GM18907 (cell line): ENCODE results near the gene EGFL8.
"Not testable (repeated sequence)": the region's sequence is repeated elsewhere in the genome, so short reads cannot be mapped to it uniquely, and the experiment has no call there.

ENCODE experiments used
- ATAC-seq: cut with Tn5 transposase; IDR thresholded peaks from one replicate; pipeline ENCODE4 v1.9.1; 2021; ENCODE audit warnings: mild to moderate bottlenecking, moderate library complexity; ENCODE audit not compliant: unreplicated experiment

The EGFL8 gene

DNA sequence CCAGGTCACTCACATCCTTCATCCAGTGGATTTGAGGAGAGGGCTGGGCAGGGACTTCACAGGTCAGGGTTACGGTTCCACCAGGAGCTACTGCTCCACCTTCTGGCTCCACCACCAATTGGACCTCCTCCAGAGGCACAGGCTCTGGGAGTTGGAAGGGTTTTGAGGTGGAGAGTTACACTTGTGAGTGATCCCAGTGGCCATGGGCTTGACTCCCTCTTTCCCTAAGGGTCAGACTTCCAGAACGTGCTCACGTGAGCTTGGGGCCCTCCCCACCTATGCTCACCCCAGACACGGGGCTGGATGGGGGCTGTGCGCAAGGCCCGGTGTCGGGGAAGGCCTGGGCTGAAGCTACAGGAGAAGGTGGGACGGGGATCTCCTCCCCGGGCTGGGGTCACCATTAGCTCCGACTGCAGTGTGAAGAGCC lies 18.2 kb downstream of the EGFL8 start:
- no peak for ATAC-seq

DNA sequence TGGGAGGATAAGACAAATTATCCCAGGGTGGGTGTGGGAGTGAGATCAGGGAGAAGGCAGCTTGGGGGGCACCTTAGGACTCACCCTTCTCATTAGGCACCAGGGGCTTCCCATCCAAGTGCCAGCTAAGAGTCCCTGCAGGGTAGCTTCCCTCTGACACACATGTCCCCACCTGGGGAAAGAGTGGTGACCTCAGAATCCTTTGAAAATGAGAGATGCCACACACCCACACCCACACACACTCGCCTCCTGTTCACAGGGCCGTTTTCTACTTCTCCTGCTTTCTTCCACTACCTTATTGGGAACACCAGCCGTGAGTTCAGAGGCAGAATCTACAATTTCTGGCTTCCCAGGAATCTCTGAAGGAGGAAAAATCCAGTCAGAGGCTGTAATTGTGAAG lies 18.6 kb downstream of the EGFL8 start:
- no peak for ATAC-seq

DNA sequence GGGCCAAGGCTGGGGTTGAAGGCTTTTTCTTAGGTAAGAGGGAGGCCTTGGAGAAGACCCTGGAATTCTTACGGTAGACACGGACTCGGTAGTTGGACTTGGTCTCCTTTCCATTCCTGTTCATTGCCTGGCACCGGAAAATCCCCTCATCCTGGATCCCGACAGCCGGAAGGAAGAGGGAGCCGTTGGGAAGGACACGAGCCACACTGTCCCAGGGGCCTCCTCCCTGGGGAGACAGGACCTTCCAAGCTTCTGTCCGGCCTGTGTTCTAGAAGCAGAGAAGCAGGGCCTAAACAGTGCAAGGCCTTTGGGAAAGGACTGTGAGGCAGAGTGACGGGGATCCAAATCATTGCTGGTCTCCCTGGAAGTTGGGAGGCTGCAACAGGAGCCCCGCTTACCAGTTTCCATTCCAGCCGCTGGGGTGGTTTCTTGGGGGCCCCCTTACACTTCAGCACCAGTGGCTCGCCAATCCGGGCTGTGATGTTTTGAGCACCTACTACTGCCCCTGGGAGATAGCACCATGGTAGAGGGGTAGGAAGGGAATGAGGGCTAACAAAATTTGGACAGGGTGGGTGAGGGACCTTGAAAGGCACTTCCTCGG lies 19.2 kb downstream of the EGFL8 start:
- no peak for ATAC-seq

DNA sequence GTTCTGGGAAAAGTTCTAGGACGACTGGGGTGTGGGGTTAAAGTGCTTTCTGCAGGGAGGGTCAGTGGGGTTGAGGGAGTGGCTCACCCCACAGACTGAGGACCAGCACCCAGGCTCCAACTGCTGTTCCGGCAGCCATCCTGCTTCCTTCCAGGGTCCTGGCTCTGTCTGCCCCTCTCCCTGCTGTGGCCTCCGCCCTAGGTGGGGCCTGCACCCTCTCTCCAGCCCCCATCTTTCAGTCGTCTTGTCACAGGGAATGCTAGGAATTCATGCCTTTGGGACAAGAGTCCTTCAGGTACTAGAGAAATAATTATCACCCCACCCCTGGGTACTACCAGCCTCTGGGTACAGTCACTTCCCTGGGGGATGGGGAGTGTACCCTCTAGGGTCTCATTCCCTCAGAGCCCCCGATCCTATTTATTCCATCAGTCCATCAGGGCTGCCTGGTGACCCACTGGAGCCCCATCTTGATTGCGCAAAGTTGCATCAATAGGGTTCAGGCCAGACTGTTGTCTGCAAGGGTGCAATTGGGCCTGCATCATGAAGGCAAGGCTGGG lies 19.8 kb downstream of the EGFL8 start, which contains the start of gene AGER:
TSS of gene AGER (minus strand) at position 170 of the 557 bp plus-strand sequence. CDS start at position 139, 31 bp downstream.
- ATAC-seq: no peak

DNA sequence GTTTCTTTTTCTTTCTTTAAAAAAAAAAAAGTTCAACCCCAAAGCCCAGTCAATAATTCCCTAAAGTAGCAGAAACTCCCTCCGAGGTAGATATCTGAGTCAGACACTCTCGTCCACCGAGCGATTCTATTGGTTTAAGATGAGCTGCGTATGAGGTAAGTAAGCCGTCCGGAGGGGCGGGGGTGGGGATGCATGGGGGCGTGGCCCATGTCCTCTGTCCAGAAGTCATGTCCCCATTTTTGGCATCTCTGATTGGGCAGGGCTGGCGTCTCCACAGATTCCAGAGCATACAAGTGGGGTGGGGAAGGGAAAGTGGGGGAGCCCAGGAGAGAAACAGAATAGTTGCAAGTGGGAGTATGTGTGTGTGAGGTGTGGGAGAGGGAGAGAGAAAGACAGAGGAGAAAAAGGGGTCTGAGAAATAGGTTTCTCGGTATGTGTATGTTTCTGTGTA lies 21.3 kb downstream of the EGFL8 start:
- not testable (repeated sequence) for ATAC-seq

DNA sequence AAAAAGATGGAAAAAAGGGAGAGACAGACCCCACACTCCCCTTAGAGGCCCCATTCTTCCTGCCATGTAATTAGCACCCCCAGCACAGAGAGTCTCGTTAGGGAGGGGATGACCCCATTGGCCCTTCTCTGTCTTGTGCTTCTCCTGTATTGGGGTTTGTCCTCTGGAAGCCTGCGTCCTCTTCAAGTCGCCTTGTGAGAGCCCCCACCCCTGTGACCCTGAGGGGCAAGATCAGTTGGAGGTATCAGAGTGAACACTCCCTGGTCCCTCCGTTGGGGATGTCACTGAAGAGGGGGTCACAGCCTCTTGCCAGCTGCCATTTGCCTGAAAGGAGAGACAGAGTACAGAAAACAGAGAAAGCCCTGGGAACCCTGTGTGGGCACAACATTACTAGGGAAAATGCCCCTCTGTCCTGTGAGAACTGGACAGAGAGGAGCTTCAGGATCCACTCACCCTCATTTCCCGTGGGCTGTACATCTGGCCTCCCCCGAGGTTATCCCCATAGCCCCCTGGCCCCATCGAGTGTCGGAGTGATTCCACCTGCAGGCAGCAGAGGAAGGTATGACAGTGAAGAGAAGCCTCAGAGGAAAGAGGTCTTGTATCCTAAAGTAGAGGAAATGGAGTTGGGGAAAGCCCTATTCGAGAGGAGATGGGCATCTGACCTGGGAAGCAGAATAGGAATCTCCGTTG lies 21.9 kb downstream of the EGFL8 start:
- not testable (repeated sequence) for ATAC-seq

DNA sequence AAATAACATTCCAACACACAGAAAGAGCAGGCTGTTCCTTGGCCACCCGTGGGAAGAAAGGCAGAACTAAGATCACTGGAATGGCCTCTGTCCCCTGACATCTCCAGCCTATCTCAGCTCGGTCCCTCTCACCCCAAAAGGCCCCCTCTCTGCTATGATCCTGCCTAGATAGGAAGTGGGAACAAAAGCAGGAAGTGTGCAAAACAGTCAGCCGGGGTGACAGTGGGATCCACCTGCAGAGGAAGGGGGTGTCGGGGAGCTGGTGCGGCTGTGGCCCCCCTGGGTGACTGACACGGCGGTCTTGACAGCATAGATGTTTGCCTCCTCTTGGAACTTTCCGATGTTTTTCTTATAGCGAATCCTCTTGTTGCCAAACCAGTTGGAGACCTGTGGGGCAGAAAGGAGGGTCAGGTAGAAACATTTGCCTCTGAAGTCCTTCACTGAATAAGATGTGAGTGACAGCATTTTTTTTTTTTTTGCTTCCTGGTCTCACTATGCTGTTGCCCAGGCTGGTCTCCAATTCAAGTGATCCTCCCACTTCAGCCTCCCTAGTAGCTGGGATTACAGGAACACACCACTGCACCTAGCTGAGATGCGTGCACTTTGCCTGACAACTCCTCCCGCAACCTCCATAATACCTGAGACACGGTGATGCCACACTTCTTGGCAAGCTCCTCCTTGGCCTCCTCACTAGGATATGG lies 22.8 kb downstream of the EGFL8 start:
- no peak for ATAC-seq

DNA sequence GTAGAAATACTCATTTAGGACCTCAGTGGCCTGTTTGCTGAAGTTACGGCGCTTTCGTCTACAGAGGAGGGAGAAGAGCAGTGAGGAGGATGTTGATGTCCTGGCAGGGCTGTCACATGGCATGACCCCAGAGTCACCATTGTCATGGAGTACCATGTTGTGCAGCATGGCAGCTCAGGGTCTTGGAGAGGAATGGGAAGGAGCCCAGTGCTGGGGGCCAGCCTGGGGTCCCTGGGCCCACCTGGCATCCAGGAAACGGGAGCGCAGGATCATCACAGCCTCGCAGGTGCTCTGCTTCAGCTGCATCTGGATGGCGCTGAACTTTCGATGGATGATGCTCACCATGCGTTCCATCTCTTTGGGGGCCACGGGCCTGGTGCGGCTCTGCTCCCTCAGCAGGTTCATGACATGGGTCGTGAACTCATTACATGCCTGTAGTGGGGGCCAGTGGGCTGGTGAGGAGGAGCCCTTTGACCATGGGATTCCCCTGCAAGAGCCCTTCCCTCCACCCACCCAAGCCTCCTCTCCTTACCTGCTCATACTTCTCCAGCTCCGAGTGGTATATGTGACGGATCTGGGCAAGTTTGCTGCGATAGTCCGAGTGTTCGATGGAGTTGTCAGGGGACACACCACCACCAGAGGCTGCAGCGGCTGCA lies 23.5 kb downstream of the EGFL8 start:
- not testable (repeated sequence) for ATAC-seq

DNA sequence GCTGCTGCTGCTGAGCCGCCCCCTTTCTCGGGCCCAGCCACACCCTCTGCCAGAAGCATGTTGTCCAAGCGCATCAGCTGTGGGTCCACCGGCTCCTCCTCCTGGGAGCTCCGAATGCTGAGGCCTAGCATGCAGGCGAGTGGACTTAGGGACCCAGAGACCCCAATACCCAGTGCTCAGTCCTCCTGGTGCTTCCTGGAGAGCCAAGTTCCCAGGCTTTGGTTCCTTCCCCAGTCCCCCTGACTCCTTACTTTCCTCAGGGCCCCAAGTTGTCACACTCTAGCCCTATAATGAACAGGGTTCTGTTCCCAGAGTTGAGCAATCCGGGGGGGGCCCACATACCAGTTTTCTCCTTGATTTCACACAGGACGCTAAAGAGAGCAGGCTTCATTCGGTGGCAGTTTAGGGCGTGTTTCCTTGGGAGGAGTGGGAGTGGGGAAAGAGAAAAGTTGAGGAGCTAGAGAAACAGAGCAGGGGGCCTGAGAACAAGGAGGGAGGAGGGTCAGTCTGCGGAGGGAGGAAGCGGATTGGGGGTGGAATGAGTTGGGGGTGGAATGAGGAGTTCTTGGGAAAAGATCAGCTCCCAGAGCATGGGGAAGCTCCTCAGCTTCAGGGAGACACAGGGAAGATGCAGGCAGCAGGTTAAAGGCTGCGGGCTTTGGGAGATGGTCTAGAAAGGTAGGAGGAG lies 24.1 kb downstream of the EGFL8 start:
- no peak for ATAC-seq

DNA sequence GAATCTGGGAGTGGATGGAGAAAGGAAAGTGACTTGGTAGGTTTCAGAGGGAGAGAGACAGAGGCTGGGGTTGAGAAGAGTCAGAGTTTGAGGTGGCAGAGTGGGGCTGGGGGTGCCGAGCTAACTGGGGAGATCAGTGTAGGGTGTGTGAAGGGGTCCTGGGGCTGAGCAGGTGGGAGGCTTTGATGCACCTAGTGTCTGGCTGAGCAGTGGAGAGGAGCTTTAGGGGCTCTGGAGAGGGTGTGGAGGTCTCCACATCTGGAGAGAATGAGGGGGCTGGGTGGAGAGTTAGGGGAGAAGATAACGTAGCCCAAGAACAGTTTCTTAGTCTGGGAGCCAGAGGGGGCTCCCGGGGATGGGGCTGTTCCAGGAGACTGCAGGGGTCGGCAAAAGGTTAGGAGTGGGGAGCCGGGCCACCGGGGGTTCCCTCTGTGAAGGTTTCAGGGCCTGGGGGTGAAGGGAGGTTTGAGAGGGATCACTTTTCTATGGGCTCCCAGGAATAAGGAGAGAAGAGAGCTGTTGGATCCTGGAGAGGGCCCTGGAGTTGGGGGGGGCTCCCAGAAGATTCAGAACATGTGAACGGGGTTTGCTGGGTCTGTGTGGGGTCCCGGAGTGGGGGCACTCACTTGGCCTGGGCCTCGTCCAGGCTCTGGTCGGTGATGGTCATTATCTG lies 24.8 kb downstream of the EGFL8 start:
- no peak for ATAC-seq

DNA sequence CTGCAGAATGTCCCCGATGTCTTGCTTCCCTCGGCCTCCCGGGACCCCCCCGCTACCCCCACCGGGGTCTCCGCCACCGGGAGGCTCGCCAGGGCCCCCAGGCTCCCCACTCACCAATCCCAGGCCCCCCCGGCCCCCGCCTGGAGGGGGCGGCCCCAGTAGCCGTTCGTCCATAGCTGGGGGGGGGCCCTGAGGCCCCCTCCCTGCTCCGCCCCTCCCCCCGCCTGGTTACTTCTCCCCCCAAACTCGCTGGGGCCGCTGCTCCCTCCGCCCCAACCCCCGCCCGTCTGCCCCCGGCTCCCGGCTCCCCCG lies 25.3 kb downstream of the EGFL8 start:
- no peak for ATAC-seq

DNA sequence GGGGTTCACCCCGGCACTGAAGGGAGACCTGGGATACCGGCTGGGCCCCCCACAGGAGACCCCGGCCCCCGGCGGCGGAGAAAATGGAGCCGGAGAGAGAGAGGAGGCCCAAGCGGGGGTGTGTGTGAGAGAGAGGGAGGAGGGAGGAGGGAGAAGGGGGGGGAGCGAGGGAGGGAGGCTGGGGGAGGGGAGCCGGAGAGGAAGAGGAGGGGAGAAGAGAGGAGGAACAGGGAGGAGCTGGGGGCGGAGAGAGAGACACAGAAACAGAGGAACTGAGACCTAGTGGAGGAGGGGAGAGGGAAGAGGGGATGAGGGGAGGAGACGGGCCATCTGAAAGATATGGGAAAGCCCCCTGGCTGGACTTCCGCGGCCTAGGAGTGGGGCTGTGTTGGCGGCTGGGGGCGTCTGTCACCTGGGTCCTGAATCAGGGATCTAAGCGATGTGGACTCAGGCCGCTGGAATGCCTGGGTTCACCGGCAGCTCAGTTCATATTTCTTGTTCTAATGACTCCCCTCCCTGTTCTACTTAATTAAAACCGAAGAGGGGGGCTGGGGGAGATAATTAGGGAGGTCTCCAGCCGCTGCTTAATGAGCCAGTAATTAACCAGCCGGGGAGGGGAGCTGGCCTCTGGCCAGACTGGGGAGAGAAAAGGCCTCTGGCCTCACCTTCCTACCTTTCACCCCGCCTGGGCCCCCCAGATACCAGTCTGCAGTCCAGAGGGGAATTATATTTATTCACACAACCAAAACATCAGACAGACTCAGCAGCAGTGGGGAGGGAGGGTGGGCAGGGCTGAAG lies 25.9 kb downstream of the EGFL8 start, which contains the start of gene PBX2:
TSS of gene PBX2 (minus strand) at position 149 of the 798 bp plus-strand sequence. CDS start 287 bp downstream, outside the sequence.
- peak; percentile 55 for ATAC-seq

DNA sequence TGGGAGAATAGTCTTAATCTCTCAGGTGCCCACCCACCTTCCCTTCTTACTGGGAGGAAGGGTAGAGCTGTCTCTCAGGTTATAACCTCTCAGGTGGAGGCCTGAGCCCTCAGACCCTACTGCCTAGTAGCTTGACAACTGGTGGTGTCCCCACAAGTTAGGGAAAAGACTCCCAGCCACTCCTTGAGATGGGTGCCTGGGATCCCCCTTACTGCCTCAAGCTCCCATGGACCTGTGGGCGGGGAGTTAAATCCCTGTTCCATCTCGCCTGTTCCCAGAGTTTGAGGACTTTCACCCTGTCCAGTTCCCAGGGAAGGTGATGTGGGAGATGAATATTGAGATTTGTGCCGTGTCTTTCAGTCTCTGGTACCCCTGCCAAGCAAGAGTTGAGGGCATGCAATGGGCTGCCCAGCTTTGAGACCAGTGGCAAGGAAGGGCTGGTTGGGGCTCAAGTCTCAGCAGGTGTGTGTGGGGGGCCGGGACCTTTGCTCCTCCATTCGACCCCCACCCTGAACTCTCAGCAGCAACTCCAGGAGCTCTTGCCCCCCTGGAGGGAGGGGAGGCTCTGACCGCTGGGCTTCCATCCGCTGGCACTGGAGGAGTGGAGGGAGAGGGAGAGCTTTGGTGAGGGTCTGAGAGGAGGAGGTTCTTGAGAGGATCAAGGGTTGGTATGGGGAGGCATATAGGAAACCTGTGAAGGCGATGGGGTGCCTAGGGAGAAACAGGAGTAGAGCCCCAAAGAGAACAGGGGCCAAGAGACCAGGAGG lies 26.7 kb downstream of the EGFL8 start:
- ATAC-seq: no peak

DNA sequence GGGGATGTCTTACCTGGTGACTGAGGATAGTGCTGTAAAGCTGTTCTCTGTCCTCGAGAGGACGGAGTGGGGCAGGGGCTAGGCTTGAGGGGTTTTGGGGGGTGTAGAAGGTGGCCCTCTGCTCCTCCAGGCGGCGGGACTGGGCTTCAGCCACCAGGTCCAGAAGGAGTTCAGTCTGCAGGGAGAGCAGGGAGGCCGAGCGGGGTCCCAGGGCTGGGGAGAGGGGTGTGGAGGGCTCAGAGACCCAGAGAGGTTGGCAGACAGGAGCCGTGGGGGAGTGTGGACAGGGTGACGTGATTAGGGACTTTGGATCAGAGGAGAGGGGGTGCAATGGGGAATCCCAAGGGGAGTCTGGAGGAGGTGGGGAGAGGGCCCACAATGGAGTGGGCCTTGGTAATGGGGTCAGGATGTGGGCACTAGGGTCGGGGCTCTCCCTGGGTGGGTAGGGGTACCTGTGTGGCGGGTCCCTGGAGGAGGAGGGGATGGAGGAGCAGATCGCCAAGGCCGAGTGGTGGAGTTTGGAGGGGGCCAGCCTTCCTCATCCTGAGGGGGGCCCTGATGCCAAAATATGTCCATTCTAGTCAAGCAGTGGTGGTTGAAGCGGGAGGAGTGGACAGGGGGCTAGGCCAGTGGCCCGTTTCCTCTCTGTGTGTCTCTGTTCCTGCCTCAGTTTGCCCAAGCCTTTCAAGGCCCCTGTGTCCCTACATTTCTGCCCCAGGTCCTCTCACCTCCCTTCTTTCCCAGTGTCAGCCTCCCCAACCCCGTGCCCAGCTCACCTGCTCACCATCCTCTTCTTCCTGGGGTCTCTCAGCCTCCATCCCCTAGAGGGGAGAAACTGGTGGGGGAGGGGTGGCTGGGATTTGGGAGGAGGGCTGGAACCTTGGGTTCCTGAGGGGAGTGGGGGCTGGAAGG lies 27.6 kb downstream of the EGFL8 start:
- no peak for ATAC-seq

DNA sequence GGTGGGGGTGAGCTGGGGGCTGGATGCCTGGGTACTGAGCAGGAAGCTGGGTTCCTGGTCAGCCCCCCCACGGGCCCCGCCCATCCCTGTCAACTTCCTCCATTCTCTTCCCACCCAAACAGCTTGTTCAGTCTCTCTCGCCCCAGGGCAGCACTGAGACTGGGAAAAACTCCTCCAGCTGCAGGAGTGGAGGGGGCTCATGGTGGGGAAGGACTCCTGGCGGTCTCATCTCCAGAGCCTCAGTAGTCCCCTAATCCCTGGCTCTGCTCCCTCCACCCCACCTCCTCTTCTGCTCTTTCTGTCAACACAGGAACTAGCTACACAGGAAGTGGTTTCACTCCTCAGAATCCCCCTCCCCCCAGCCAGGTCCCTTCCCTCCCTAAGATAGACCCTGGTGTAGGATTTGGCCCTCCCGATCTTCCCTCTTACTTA lies 28.2 kb downstream of the EGFL8 start, which contains the start of gene GPSM3:
TSS of gene GPSM3 (minus strand) at position 36 of the 432 bp plus-strand sequence. CDS start 130 bp downstream, outside the sequence.
- ATAC-seq: no peak

DNA sequence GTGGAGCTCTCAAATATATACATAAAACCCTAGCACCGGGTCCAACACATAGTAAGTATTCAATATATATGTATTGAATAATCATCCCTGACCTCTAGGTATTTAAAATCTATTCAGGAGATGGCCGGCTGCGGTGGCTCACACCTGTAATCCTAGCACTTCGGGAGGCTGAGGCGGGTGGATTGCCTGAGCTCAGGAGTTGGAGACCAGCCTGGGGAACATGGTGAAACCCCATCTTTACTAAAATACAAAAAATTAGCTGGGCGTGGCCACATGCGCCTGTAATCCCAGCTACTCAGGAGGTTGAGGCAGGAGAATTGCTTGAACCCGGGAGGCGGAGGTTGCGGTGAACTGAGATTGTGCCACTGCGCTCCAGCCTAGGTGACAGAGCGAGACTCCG lies 28.7 kb downstream of the EGFL8 start:
- not testable (repeated sequence) for ATAC-seq

DNA sequence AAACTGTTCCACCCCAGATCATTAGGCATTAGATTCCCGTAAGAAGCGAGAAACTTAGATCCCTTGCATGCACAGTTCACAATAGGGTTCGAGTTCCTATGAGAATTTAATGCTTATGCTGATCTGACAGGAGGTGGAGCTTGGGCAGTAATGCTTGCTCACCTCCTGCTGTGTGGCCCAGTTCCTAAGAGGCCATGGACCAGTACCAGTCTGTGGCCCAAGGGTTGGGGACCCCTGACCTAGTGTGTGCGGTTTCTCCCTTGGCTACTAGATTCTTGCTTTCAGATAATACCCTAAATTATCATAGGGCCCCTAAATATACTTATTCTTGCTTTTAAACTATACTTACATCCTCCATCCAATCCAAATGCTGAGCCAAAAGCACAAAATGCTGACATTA lies 30.0 kb downstream of the EGFL8 start:
- ATAC-seq: no peak
